Erythroblast (primary cell): ENCODE data around the gene NHS.

Experiments used
- GATA1 ChIP-seq: IDR thresholded peaks from 2 replicates; pipeline ENCODE4 v1.6.1; 2011; ENCODE audit warnings: low read depth, mild to moderate bottlenecking, control low read depth, low read length, moderate library complexity
- POLR2A ChIP-seq: IDR thresholded peaks from 2 replicates; pipeline ENCODE4 v1.6.1; 2011; ENCODE audit warnings: mild to moderate bottlenecking, low read length

DNA sequence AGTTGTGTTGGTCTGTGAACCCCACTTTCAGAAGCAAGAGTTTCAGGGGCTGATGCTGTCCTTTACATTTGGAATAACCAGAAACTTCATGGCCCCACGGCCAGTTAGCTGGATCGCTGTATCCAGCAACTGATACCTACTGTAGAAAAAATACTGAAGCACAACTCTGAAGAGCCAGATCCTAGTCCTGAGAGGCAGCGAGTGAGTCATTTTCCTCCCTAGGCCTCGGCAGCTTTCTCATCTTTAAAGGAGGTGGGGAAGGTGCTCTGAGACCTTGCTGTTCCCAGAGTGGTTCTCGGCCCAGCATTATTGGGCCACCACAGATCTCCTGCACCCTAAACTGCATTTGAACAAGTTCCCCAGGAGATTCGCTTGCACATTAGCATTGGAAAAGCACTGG lies 63.2 kb downstream of the NHS start:
- TF ChIP-seq POLR2A: no peak
- TF ChIP-seq GATA1: no peak
